ENCODE results near the gene BBLN.

The BBLN gene

GRCh38 chr9:128155736-128156500, 4.1 kb upstream of the BBLN start:
- no peaks in the 10 kb centered on the region for H4K20me1 ChIP-seq (ENCODE audit: insufficient read depth, low read length)
- no peak overlapping the region for H2AFZ ChIP-seq (ENCODE audit: low read depth, low read length)
- no peak overlapping the region for H3K9ac ChIP-seq (ENCODE audit: low read length)

GRCh38 chr9:128159522-128159783, 612 bp upstream of the BBLN start:
- Histone ChIP-seq H3K79me2 (ENCODE audit: low read length) (peaks cover 8% of the 10 kb centered on the region), H3K9ac (ENCODE audit: low read length) (peak overlapping the region; percentile 79), H3K27me3 (ENCODE audit: low read depth, low read length) (no peaks in the 10 kb centered on the region), H4K20me1 (ENCODE audit: insufficient read depth, low read length) (no peaks in the 10 kb centered on the region), H3K27ac (ENCODE audit: low read length) (peak overlapping the region; percentile 62), H3K4me1 (ENCODE audit: low read length) (peaks cover 12% of the 10 kb centered on the region), H2AFZ (ENCODE audit: low read depth, low read length) (peak overlapping the region; percentile 78), H3K9me3 (ENCODE audit: insufficient read depth, low read length) (no peaks in the 10 kb centered on the region), H3K4me3 (ENCODE audit: low read length) (peak overlapping the region; percentile 84), H3K36me3 (replicated peaks; ENCODE audit: low read depth, low read length) (peaks cover 16% of the 10 kb centered on the region), H3K4me2 (ENCODE audit: low read length) (peak overlapping the region; percentile 78)
- TF ChIP-seq, protein P1, sequence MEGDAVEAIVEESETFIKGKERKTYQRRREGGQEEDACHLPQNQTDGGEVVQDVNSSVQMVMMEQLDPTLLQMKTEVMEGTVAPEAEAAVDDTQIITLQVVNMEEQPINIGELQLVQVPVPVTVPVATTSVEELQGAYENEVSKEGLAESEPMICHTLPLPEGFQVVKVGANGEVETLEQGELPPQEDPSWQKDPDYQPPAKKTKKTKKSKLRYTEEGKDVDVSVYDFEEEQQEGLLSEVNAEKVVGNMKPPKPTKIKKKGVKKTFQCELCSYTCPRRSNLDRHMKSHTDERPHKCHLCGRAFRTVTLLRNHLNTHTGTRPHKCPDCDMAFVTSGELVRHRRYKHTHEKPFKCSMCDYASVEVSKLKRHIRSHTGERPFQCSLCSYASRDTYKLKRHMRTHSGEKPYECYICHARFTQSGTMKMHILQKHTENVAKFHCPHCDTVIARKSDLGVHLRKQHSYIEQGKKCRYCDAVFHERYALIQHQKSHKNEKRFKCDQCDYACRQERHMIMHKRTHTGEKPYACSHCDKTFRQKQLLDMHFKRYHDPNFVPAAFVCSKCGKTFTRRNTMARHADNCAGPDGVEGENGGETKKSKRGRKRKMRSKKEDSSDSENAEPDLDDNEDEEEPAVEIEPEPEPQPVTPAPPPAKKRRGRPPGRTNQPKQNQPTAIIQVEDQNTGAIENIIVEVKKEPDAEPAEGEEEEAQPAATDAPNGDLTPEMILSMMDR (IDR thresholded peaks at IDR 0.05; ENCODE audit: low read depth, low read length), result no peak
- TF ChIP-seq EZH2phosphoT487 (IDR thresholded peaks at IDR 0.05; ENCODE audit: low read depth), result no peak

More at GRCh38 chr9:128155736-128156500, 4.1 kb upstream of the BBLN start:
- Histone ChIP-seq H3K79me2 (ENCODE audit: low read length) (peaks cover 5% of the 10 kb centered on the region), H3K4me2 (ENCODE audit: low read length) (no peak overlapping the region), H3K9me3 (ENCODE audit: insufficient read depth, low read length) (no peaks in the 10 kb centered on the region), H3K27ac (ENCODE audit: low read length) (no peak overlapping the region), H3K4me3 (ENCODE audit: low read length) (no peak overlapping the region), H3K4me1 (ENCODE audit: low read length) (peaks cover 8% of the 10 kb centered on the region; the same call in 1 of the 2 replicates), H3K36me3 (replicated peaks; ENCODE audit: low read depth, low read length) (no peaks in the 10 kb centered on the region), H3K27me3 (ENCODE audit: low read depth, low read length) (no peaks in the 10 kb centered on the region)
- TF ChIP-seq, protein P1 (IDR thresholded peaks at IDR 0.05; ENCODE audit: low read depth, low read length), result no peak
- TF ChIP-seq EZH2phosphoT487 (IDR thresholded peaks at IDR 0.05; ENCODE audit: low read depth), result no peak

DNA sequence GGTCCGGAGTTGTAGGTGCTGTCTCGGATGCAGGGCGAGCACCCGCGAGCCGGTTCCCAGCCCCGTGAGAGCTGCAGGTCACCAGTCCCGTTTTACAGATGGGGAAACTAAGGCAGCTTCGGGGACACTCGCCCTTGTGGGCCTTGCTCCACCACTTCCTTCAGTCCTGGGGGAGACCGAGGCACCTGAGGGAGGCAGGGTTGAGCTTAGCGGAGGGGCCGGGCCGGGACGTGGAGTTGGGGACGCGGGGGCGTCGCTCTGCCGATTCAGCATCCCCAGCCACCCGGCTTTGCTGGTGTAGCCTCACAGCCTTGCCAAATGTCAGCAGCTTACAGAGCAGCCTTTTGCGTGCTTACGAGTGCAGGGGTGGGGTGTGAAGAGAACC, 530 bp downstream of the BBLN start:
- H2AFZ ChIP-seq (ENCODE audit: low read depth, low read length), result peak overlapping the region; percentile 83
- peak overlapping the region; percentile 89 for H3K4me3 ChIP-seq (ENCODE audit: low read length)

GRCh38 chr9:128161215-128161902, 1.3 kb downstream of the BBLN start:
- no peak for TF ChIP-seq EZH2phosphoT487 (IDR thresholded peaks at IDR 0.05; ENCODE audit: low read depth)
- TF ChIP-seq, protein P1 (IDR thresholded peaks at IDR 0.05; ENCODE audit: low read depth, low read length), result no peak
- Histone ChIP-seq H3K36me3 (replicated peaks; ENCODE audit: low read depth, low read length) (peaks cover 21% of the 10 kb centered on the region), H3K4me2 (ENCODE audit: low read length) (peak overlapping the region; percentile 79), H4K20me1 (ENCODE audit: insufficient read depth, low read length) (no peaks in the 10 kb centered on the region), H3K9ac (ENCODE audit: low read length) (peak overlapping the region; percentile 85; the same call in 1 of the 2 replicates), H3K9me3 (ENCODE audit: insufficient read depth, low read length) (no peaks in the 10 kb centered on the region), H3K27me3 (ENCODE audit: low read depth, low read length) (no peaks in the 10 kb centered on the region), H2AFZ (ENCODE audit: low read depth, low read length) (no peak overlapping the region), H3K27ac (ENCODE audit: low read length) (no peak overlapping the region), H3K4me3 (ENCODE audit: low read length) (peak overlapping the region; percentile 89), H3K4me1 (ENCODE audit: low read length) (peaks cover 12% of the 10 kb centered on the region), H3K79me2 (ENCODE audit: low read length) (peaks cover 8% of the 10 kb centered on the region)

More for the DNA sequence above, 530 bp downstream of the BBLN start:
- Histone ChIP-seq H3K4me2 (ENCODE audit: low read length) (peak overlapping the region; percentile 79), H3K9ac (ENCODE audit: low read length) (peak overlapping the region; percentile 85), H3K27me3 (ENCODE audit: low read depth, low read length) (no peaks in the 10 kb centered on the region), H3K79me2 (ENCODE audit: low read length) (peaks cover 8% of the 10 kb centered on the region), H3K9me3 (ENCODE audit: insufficient read depth, low read length) (no peaks in the 10 kb centered on the region), H3K4me1 (ENCODE audit: low read length) (peaks cover 12% of the 10 kb centered on the region), H3K36me3 (replicated peaks; ENCODE audit: low read depth, low read length) (peaks cover 16% of the 10 kb centered on the region), H3K27ac (ENCODE audit: low read length) (0 out of 2 replicates have a peak overlapping the region, but pooled peaks have one; percentile 7), H4K20me1 (ENCODE audit: insufficient read depth, low read length) (no peaks in the 10 kb centered on the region)
- TF ChIP-seq EZH2phosphoT487 (IDR thresholded peaks at IDR 0.05; ENCODE audit: low read depth), result no peak
- TF ChIP-seq, protein P1 (IDR thresholded peaks at IDR 0.05; ENCODE audit: low read depth, low read length), result no peak
